Measurements from ENCODE around the gene DCAKD.

DCAKD gene

DNA sequence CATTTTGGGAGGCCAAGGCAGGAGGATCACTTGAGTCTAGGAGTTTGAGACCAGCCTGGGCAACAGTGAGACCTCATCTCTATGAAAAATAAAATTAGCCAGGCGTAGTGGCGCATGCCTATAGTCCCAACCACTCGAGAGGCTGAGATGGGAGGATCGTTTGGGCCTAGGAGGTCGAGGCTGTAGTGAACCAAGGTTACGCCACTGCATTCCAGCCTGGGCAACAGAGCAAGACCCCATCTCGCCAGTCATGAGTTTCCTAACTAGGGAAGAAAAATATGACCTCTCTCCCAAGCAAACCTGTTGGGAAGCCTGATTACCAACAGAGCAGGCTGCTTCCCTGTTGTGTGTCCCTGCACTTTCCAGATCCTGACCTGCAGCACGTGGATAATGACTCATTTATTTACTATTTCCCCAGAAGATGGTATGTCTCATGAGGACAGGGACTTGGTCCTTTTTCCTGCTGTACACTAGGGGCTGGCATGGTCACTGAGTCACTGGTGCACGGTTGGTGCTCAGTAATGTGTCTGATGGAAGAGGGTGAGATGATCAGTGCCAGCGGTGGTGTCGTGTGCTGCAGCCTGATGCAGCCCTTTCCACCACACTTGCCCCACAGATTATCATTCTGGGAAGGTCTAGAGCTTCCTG, 40.5 kb upstream of the DCAKD start (continued):
- TF ChIP-seq, protein P1, sequence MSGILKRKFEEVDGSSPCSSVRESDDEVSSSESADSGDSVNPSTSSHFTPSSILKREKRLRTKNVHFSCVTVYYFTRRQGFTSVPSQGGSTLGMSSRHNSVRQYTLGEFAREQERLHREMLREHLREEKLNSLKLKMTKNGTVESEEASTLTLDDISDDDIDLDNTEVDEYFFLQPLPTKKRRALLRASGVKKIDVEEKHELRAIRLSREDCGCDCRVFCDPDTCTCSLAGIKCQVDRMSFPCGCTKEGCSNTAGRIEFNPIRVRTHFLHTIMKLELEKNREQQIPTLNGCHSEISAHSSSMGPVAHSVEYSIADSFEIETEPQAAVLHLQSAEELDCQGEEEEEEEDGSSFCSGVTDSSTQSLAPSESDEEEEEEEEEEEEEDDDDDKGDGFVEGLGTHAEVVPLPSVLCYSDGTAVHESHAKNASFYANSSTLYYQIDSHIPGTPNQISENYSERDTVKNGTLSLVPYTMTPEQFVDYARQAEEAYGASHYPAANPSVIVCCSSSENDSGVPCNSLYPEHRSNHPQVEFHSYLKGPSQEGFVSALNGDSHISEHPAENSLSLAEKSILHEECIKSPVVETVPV (CRISPR knock-in tag; IDR thresholded peaks at IDR 0.05), result no peak

DNA sequence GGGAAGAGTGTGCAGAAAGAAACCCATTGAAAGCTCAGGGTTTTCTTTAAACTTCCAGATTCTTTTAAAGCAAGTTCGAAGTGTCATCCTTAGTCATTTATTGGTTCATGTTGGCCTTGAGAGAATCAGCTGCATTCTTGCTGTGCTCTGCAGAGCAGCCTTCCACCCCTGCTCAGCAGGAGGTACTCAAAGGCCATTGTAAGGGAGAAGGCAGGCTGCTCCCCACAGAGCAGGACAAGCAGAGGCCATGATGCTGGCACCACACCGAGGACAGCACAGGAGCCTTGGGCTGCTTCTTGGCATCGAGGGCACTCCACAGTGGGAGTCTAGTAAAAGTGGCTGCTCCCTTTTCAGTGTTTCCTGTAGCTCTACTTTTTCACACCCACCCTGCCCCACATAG, 39.3 kb upstream of the DCAKD start:
- TF ChIP-seq, protein P1 (CRISPR knock-in tag; IDR thresholded peaks at IDR 0.05), result no peak
- ATAC-seq, result no peak

DNA sequence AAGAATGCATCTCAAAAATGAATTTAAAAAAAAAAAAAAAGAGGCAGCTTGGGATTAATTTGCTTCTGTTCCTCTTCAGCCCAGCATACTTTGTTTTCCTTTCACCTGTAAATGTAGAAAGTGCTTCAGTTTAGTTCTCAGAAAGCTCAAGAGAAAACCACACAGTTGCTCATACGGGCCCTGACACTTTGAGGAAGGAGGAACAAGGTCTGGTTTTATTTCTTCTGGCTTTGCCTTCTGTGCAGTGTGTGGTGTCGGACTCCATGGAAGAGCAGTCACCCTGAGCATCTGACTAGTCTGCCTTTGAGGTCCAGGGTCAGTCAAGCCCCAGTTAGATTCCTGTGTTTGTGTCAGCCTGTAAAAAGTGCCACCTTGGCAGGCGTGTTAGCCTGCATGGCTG, 37.3 kb upstream of the DCAKD start:
- ATAC-seq, result no peak
- no peak for TF ChIP-seq RARB (CRISPR knock-in tag; IDR thresholded peaks at IDR 0.05)

DNA sequence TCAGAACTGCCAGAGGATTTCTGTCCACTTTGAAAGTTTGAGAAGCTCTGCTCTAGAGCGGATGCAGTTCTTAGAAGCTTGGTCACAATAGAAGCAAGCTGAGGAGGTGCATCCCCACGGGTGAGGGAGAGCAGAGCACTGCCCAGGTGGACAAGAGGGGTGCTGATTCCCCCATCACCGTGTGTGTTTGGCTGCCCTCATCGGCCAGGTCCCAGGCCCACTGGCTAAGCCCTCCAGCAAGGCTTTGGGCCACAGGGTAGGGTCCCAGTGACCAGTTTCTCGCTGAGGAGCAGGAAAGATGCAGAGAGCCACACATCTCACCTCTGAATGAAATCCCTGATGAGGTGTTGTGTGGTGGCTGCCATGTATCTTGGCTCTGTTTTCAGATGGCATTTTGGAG, 36.5 kb upstream of the DCAKD start:
- TF ChIP-seq, protein P2, sequence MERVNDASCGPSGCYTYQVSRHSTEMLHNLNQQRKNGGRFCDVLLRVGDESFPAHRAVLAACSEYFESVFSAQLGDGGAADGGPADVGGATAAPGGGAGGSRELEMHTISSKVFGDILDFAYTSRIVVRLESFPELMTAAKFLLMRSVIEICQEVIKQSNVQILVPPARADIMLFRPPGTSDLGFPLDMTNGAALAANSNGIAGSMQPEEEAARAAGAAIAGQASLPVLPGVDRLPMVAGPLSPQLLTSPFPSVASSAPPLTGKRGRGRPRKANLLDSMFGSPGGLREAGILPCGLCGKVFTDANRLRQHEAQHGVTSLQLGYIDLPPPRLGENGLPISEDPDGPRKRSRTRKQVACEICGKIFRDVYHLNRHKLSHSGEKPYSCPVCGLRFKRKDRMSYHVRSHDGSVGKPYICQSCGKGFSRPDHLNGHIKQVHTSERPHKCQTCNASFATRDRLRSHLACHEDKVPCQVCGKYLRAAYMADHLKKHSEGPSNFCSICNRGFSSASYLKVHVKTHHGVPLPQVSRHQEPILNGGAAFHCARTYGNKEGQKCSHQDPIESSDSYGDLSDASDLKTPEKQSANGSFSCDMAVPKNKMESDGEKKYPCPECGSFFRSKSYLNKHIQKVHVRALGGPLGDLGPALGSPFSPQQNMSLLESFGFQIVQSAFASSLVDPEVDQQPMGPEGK (CRISPR knock-in tag; IDR thresholded peaks at IDR 0.05; ENCODE audit: borderline replicate concordance), result no peak
- TF ChIP-seq, protein P1 (CRISPR knock-in tag; IDR thresholded peaks at IDR 0.05), result no peak
- TF ChIP-seq, protein P3, sequence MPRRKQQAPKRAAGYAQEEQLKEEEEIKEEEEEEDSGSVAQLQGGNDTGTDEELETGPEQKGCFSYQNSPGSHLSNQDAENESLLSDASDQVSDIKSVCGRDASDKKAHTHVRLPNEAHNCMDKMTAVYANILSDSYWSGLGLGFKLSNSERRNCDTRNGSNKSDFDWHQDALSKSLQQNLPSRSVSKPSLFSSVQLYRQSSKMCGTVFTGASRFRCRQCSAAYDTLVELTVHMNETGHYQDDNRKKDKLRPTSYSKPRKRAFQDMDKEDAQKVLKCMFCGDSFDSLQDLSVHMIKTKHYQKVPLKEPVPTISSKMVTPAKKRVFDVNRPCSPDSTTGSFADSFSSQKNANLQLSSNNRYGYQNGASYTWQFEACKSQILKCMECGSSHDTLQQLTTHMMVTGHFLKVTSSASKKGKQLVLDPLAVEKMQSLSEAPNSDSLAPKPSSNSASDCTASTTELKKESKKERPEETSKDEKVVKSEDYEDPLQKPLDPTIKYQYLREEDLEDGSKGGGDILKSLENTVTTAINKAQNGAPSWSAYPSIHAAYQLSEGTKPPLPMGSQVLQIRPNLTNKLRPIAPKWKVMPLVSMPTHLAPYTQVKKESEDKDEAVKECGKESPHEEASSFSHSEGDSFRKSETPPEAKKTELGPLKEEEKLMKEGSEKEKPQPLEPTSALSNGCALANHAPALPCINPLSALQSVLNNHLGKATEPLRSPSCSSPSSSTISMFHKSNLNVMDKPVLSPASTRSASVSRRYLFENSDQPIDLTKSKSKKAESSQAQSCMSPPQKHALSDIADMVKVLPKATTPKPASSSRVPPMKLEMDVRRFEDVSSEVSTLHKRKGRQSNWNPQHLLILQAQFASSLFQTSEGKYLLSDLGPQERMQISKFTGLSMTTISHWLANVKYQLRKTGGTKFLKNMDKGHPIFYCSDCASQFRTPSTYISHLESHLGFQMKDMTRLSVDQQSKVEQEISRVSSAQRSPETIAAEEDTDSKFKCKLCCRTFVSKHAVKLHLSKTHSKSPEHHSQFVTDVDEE (CRISPR knock-in tag; IDR thresholded peaks at IDR 0.05), result no peak
- TF ChIP-seq, protein P4, sequence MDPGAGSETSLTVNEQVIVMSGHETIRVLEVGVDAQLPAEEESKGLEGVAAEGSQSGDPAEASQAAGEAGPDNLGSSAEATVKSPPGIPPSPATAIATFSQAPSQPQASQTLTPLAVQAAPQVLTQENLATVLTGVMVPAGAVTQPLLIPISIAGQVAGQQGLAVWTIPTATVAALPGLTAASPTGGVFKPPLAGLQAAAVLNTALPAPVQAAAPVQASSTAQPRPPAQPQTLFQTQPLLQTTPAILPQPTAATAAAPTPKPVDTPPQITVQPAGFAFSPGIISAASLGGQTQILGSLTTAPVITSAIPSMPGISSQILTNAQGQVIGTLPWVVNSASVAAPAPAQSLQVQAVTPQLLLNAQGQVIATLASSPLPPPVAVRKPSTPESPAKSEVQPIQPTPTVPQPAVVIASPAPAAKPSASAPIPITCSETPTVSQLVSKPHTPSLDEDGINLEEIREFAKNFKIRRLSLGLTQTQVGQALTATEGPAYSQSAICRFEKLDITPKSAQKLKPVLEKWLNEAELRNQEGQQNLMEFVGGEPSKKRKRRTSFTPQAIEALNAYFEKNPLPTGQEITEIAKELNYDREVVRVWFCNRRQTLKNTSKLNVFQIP (CRISPR knock-in tag; IDR thresholded peaks at IDR 0.05; ENCODE audit: borderline replicate concordance, low read depth), result no peak
- TF ChIP-seq GLIS3 (CRISPR knock-in tag; IDR thresholded peaks at IDR 0.05), result no peak
- no peak for TF ChIP-seq ZC3H10 (CRISPR knock-in tag; IDR thresholded peaks at IDR 0.05)
- TF ChIP-seq ARNTL (CRISPR knock-in tag; IDR thresholded peaks at IDR 0.05; ENCODE audit: borderline replicate concordance, low read depth), result no peak
- TF ChIP-seq ZFP30 (CRISPR knock-in tag; IDR thresholded peaks at IDR 0.05), result no peak
- no peak for TF ChIP-seq ISL1 (CRISPR knock-in tag; IDR thresholded peaks at IDR 0.05)
- no peak for TF ChIP-seq ZNF8 (CRISPR knock-in tag; IDR thresholded peaks at IDR 0.05)
- no peak for TF ChIP-seq CSDC2 (CRISPR knock-in tag; IDR thresholded peaks at IDR 0.05)
- TF ChIP-seq BACH2 (CRISPR knock-in tag; IDR thresholded peaks at IDR 0.05; ENCODE audit: borderline replicate concordance), result no peak
- TF ChIP-seq ZNF565 (CRISPR knock-in tag; conservative IDR thresholded peaks at IDR 0.05; ENCODE audit: low read depth), result no peak
- TF ChIP-seq SNAI2 (CRISPR knock-in tag; IDR thresholded peaks at IDR 0.05), result no peak
- TF ChIP-seq PPARA (CRISPR knock-in tag; IDR thresholded peaks at IDR 0.05; ENCODE audit: borderline replicate concordance), result no peak
- TF ChIP-seq ZFP3 (CRISPR knock-in tag; IDR thresholded peaks at IDR 0.05), result no peak
- ATAC-seq, result no peak

All from SK-N-SH treated with all-trans-retinoic acid at 6 μM for 48 hours (cell line).